Activated CD4-positive, alpha-beta T cell treated with anti-CD3 and anti-CD28 coated beads for 24 hours (primary cell): ENCODE results near the gene PSMD1.
"Not testable (repeated sequence)": the region's sequence is repeated elsewhere in the genome, so short reads cannot be mapped to it uniquely, and the experiment has no call there.

ENCODE experiments used
- DNase-seq, 2 donors: peaks; one replicate each; pipeline ENCODE4 v3.0.0-alpha.2; 2020; ENCODE audit warnings: low read depth in 2 of 2

PSMD1 gene

DNA sequence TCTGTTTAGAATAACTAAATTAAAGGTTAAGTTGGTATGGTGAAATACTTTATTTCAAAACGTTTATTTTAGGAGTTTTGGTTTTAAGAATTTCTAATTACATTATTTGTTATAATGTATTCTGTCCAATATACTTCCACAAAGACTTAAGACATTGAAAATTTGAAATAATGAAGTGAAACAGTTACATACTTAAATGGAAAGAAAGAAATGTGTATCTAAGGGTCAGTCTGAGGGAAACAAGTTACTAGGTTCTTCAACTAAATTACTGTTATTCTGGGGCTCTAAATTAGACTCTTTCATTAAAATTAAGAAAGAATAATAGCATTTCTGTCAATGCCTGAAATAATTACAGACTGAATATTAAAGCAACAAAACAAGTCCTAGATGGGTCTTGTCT, 60.5 kb downstream of the PSMD1 start:
- DNase-seq: no peak

DNA sequence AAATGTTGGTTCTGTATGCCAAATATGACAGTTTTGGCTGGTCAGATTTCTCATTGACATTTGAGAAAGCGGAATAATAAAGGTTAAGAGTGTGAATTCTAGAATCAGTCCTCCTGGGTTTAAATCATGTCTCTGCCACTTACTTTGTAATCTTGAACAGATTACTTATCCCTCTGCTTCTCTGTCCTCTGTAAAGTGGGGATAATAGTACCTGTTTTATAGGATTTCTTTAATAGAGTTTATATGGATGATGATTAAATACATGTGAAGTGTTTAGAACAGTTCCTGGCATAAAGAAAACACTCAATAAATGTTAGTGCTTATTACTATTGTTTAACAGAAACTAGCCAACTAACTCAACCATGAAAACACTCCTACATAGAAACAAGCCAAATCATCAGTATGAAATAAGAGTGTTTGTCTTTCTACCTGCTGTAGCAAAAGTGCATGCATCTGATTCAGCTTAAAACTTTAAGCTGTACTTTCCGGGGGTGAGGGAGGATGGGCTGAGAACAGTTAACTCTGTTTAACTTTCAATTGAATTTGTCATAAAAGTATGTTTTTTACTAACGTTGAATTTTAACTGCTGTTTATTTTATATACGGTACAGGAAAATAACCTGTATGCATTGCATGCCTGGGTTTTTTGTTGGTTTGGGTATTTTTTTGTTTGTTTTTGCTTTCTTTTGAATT, 61.4 kb downstream of the PSMD1 start:
- DNase-seq: no peak

DNA sequence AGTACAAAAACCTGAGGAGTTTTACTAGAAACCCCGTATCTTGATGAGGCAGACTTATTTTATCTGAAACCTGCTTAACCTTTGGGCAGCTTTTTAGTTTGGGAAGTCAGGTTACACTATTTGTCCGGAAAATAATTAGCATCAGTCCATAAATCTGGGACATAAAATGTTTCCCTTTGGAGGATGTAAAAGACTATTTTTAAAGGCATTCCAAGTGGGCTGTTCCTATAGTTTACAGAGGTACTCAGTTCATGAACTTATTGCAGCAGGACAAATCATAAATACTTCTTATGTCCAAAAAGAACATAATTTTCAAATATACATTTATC, 61.9 kb downstream of the PSMD1 start:
- DNase-seq: no peak

DNA sequence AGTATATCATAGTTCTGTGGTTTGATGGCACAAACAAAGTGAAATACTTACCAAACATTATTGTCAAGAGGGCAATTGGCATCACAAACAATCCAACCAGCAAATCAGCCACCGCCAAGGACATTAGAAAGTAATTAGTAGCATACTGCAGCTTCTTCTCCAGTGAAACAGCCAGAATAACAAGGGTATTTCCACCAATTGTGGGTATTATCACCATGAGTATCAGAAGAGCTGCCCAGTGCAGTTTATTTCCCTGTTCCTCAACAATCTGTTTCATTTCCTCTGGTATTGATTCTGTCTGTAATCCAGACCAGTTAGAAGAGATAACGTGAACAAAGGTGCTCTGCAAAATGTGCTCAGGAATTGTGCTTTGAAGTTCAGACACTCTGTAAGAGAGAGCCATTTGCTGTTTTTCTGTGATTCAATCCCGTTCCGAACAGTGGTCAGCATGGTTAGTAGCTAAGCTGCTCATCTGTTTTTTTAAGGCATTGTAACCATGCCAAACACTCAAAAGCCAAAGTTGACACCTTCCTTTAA, 66.8 kb downstream of the PSMD1 start:
- no peak for DNase-seq

DNA sequence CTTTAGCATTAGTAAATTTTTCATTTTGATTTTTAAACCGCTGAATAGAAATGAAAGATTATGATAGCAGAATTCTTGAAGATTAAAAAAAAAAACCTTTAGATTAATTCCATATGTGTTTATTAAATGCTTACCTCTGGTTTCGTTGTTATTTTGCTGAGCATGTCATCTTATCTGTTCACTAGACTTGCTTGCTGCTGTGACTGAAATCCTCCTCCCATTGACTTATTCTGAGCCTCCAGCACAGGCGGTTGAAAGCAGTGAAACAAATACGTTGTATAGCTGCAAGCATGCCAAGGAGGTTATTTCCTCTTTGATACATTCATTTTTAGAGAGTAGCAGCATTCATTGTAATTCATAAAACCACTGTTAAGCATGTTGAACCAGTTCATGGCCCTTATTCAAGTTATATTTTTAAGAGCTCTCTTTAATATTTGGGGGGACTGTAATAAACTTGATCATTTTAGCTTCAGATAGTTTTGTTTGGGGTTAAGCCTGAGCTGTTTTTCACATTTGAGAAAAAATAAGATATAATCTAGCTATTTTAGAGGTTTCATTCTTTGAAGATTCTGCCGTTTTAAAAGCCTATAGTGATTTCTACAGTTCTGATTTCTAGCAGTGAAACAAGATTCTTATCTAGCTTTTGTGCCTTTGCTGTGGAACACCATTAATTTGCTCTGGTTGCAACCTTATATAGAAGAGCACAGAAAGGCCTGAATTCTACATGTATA, 68.3 kb downstream of the PSMD1 start, which contains the start of gene HTR2B:
Gene HTR2B, minus strand, starts transcription at position 205 of the 731 bp plus-strand sequence. CDS start 1,278 bp downstream, outside the sequence.
- no peak for DNase-seq

DNA sequence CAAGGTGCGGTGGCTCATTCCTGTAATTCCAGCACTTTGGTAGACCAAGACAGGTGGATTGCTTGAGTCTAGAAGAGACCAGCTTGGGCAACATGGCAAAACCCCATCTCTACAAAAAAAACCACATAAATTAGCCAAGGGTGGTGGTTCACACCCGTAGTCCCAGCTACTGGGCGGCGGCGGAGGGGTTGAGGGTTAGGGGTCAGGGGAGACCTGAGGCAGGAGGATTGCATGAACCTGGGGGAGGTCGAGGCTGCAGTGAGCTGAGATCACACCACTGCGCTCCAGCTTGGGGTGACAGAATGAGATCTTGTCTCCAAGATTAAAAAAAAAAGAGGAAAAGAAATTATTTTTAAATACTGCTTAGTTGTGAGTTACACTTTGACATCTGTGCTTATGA, 69.5 kb downstream of the PSMD1 start:
- no peak for DNase-seq

DNA sequence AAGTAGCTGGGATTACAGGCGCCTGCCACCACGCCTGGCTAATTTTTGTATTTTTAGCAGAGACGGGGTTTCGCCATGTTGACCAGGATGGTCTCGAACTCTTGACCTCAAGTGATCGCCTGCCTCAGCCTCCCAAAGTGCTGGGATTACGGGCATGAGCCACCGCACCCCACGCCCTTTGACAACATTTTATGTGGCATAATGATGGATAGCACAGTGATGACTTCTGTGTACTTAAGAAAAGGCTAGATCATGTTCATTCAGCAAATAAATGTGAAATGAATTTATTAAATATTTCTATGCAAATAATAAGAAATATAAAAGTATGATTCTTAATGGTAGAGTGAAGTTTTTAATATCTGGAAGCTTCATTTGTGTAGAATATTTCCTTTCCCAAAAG, 70.8 kb downstream of the PSMD1 start:
- no peak for DNase-seq

DNA sequence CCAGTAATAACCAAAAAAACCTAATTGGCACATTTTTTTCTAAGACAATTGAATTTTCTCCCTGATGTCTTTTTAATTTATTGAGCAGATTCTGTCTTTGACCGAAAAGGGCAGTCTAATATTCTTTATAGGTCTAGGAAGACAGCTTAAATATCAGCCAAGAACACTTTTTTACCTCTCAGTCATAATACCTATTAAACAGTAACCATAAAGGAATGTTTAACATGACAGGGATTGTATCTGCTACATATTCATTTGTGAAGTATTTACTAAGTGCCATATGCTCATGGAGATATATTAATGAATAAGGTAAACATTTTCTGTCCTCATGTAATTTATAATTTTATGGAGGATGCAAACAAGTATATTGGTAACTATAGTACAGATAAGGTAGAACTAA, 71.3 kb downstream of the PSMD1 start:
- no peak for DNase-seq

DNA sequence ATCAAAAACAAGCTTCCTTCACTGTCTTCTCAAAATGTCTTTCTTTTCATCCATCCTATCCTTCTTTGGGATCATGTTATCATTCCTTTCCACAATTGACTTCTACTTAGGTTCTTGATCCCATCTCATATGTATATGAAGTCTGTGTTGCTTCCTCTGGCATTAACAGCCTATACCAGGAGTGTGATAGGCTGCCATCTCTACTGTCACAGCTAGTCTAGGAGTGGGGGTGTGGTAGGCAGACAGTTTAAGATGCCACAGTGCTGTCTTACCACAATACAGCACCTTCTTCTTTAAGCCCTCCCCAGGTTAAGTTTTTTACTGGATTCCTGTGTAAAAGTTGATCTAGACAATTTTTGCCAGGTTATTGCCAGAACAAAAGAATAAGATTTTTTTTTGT, 71.9 kb downstream of the PSMD1 start:
- DNase-seq: no peak

DNA sequence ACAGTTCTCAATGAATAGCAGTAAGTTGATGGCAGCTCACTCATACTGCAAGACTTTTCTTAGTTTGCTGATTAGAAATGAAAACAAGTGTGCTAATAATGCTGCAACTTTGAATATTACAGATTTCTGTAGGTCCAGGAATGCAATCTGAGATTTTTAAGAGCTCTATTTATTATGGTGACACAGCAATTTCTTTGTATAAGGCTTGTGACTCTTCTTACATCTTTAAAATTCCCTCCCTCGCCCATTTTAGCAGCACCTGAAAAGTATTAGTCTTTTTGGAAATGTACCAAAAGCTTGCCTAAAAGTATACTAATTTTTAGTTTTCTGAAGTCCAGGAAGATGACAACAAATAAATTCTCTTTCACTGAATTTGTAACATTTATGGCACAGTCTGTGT, 72.5 kb downstream of the PSMD1 start:
- DNase-seq: no peak

DNA sequence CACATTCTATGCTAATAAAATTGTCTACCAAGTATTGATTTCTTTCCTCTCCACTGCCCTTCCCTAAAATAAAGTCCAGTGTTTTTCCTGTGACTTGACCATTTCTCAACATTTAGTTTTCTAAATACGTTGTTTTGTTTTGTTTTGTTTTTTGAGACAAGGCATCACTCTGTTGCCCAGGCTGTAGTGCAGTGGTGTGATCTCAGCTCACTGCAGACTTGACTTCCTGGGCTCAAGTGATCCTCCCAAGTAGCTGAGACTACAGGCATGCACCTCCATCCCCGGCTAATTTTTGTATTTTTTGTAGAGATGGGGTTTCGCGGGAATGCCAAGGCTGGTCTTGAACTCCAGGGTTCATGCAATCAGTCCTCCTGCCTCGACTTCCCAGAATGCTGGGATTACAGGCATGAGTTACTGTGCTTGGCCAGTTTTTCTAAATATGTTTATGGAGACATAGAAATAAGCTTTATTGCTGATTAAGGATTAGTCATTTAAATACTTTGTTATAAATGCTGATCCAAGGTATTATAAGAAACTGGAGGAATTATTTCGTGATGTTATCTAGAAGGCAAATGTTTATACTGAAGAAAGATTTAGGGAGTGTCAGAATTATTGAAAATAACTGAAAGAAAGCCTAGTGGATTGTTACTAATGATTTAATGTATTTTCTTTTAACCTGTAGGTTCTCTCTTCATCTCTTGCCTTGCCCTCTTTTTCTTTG, 73.8 kb downstream of the PSMD1 start:
- DNase-seq: no peak

DNA sequence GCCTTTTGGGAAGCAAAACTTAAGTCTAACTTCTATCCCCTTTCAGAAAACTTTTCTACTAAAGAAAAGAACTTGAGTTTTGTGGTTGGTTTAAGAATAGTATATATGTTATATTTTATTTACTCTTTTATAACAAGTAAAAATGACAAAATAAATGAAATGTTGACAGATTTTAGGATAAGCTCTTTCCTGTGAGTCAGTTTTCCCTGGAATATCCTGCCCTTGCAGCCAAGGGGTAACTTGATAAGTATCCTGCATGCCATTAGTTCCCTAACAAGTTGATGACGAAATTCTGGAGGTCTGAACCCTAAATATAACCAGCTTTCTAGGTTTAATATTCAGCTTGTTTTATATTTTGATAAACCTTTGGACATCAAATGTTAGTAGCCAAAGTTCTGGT, 75.5 kb downstream of the PSMD1 start:
- no peak for DNase-seq

DNA sequence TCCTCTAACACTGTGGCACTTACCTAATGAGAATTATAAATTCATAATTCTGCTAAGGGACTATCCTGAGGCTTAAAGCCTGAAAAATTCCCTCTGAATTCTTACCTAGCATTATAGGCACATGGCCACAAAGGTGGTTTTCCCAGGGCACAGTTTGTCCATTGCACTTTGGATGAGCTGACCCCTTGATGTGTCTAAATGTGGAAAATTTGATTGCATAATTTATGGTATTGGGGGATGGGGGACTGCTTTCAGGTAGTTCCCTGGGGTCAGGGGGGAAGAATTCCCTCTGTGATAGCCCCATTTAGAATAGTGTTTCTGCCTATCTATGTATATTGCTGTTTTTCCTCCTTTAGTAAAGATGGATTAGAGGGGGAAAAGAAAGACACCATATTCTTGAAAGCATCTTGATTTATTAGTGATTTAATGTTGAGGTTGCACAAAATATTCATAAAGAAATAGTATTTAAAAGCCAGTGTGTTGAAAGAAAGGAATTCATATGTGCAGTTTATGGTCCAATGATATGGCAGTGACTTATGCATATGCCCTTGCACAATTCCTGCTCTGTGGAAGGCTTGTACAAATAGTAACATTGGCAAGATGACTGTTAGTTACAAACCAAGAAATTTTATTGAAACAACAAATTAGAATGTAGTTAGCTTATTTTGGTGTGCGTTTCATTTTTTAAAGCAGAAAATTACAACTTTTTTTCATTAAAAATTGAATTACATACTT, 76.9 kb downstream of the PSMD1 start:
- no peak for DNase-seq

DNA sequence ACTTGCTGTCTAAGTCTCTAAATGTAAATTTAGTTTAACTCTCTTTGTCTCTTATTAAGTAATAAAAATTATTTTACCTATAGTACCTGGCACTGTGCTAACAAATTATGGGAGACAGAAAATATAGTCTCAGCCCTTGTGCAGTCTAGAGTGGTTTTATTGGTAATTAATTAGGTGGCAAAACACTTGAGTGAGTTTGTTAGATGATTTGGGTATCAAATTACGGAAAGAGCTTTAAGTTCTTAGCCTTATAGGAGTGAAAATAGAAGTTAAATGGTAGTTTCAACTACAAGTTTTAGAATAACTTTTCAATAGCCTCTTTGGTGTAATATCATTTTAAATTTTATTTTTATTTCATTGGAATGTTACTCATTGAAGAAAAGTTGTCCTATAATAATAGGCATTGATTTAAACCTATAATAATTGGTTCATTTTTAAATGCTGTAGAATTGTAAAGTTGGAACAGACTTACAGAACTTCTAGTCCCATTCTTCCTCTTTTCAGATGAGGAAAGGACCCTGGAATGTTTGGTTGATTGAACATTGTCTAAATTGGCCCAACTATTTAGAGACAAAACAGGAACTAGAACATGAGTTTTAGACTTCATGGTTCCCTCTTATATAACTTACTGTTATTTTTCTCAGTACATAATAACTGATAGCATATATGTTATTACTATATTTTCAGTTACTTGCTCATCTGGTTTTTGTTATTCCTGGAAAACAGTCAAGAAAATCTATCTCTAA, 78.4 kb downstream of the PSMD1 start:
- no peak for DNase-seq

DNA sequence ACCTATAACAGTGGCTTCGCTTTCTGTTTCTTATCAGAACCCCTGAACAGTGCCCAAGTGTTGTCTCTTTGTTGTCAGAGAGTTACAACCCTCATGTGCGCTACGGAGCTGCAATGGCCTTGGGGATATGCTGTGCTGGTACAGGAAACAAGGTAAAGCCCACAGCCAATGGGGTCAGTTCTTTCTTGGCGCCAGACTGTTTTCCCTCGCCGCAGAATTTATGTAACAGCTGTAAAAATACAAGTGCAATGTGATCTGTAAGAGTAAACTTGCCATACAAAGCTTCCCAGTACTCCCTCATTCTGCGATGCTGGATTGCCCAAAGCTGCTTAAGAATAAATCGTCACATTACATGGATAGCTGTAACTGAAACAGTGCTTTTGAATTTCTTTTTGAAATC, 82.0 kb downstream of the PSMD1 start:
- no peak for DNase-seq

DNA sequence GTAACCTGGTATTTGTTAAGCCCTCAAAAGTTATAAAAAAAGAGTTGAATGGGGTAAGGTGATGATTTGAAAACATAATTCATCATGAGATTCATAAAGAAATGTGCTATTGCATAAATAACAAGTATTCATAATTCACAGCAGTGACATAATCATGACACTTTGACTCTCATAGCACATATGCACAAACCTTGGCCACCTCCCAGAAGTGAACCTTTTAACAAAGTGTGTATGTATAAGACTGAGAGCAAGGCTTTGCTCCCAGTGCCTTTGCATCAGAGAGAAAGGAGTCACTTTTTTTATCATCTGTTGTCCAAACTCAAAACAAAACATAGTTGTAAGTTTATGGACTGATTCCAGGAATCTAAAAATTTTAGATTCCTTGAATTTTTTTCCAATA, 83.1 kb downstream of the PSMD1 start:
- no peak for DNase-seq

DNA sequence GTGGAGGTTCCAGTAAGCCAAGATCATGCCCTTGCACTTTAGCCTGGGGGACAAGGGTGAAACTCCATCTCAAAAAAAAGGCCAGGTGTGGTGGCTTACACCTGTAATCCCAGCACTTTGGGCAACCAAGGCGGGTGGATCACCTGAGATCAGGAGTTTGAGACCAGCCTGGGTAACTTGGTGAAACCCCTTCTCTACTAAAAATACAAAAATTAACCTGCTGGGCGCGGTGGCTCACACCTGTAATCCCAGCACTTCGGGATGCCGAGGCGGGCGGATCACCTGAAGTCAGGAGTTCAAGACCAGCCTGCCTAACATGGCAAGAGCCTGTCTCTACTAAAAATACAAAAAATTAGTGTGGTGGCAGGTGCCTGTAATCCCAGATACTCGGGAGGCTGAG, 84.1 kb downstream of the PSMD1 start:
- DNase-seq: not testable (repeated sequence)

DNA sequence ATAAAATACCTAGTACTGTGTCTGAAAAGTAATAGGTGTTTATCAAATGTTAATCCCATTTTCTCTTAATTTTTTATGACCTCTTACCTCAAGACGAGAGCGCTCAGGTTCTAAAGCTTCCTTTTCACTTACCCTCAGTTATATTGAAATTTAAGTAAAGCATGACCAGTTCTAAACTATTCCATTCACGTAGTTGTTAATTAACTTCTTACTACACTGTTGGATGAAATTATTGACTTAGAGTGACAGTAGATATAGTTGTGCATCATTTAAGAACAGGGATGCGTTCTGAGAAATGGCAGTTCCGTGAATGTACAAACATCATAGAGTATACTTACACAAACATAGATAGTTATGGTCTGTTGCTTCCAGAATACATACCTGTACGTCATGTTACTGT, 88.2 kb downstream of the PSMD1 start:
- DNase-seq: no peak

DNA sequence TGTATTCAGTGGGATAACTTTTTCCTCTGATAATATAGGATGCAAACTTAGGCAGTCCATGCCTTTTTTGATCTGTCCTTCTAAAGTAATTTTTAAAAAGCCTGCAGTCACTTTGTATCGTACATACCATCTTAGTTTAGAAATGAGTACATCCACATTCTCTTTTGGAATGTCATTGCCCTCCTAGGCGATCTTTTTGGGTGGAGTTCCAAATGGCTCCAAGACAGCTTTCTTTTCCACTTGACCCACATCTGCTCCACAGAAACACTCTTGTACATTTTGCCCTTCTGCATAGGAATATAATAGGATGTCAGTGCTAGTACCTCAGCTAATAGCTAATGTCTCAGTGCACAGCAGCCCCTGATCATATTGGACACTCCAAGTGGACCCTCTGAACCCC, 90.0 kb downstream of the PSMD1 start:
- no peak for DNase-seq

DNA sequence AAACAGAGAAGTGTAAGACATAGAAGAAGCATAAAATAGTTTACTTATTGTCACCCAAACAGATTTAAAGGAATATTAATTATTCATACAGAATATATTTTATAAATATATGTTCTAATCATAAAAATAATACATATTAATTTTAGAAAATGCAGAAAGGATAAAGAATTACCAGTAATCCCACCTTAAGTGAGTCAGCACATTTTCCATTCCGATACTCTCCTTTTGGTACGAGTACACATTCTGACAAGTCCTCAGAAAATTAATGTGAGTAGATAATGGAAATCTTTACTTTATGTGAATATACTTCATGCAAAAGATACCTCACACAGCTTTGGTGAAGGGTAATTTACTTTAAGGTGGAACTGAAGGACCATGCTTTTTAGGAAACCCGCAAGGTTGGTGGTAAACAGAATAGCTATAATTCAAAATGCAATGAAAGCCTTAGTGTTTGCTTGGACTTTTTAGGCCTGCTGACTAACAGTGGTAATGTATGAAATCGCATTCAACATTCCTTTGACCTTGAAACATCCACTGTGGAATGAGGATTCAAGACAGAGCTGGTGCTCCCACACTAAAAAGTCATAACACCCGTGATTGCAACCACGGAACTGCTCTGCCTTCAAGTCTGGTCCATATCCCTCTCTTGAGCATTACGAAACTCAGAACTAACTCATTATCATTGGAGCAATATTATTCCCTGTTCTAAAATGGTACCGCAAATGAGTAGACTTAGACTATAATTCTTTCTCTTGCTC, 96.3 kb downstream of the PSMD1 start:
- no peak for DNase-seq

DNA sequence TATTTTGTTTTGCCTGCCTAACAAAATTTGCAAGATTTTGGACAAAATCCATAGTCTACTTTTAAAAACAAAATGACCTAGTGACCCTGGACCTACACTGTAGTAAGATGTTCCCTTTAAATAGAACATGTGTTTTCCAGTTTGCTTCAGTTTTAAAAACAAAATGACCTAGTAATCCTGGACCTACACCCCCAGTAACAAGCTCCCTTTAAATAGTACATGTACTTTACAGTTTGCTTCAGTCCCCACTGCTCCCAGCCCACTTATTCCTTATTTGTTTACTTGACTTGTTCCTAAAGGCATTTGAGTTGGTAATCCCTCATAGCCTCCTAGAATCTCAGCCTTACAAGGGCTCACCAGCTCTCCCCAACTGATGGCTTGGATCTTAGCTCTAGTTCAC, 102.6 kb downstream of the PSMD1 start:
- DNase-seq: no peak
